GM18498 (cell line): ENCODE data around the gene ACTR2.
"Not testable (repeated sequence)": the region's sequence is repeated elsewhere in the genome, so short reads cannot be mapped to it uniquely, and the experiment has no call there.

Experiments
- ATAC-seq: cut with Tn5 transposase; IDR thresholded peaks from one replicate; pipeline ENCODE4 v1.9.1; 2021; ENCODE audit warnings: mild to moderate bottlenecking, moderate library complexity; ENCODE audit not compliant: unreplicated experiment

Gene ACTR2

DNA sequence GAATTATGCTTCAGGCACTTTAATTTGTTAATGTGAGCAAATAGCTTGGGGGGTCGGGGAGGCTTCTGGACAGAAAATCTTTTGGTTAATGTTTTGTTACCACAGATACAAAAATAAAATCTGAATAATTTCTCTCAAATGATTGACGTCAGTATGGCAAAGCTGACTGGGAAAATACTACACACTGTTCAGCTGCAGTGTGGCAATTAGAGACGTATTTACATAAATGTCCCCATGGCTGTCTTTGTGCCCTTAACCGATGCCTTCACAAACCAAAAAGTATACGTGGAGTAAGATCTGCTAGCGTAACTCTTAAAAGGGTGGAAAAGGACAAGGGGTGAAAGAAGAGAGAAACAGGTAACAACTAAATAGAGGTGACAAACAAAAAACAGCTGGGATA, 83.4 kb downstream of the ACTR2 start:
- ATAC-seq = no peak

DNA sequence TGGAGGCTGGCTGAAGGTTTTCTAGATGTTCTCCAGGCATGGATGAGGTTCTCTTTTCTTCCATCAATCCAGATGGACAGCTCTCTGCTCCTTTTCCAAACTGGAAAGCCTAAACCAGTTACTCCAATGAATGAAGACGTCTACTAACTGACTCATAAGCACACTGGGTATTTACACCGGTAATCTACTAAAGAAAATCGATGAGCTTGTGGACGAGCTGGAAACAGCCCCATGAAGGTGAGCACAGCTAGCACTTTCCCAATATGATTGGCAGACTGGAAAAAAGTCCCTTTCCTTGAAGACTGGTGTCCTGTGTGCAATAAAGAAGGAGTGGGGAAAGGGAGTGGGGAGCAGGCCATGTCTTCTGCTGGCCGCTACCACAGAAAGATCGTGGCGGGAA, 84.0 kb downstream of the ACTR2 start:
- ATAC-seq = no peak

GRCh38 chr2:65313126-65313953, 85.7 kb downstream of the ACTR2 start:
- no peak for ATAC-seq

DNA sequence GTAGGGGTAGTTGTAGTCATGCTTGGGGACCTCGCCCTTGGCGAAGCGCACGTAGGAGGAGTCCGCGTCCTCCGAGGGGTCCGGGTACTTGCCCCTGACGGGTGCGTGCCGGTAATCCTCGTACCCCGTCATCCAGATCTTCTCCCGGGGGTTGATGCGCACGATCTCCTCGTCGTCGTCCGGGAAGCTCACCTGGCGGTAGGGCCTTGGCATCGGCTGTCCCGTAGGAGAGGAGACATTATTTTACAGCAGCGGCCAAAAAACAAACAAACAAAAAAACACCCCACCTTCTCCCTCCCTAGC, 86.3 kb downstream of the ACTR2 start:
- no peak for ATAC-seq

DNA sequence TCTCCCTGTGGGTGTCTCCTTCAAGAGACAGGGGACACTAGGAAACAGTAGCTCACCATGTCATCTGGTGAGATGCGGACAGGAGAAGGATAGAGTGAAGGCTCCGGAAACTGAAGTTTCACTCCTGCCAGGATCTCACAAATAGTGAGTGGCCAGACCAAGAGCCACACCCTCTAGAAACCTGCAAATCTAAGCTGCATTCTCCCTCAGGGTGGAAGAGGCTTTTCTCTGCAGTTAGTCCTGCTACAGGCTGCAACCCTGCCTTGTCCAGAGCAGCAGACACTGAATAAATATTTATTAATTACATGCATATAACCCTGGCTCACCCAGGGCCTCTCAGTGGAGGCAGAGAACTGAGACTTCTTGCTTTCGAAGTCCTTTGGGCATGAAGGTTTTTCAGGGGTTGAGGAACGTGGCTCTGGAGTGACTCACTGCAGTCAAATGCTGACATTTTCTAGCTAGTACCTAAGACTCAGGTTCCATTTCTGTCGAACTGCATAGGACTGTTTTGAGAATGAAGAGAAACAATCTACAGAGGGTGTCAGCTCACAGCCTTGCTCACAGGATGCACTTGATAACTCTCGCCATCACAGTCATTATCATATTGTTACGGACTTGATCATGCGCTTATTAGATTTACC, 87.3 kb downstream of the ACTR2 start:
- no peak for ATAC-seq

- no peak for ATAC-seq
Measured at GRCh38 chr2:65316072-65316471, 88.4 kb downstream of the ACTR2 start.

DNA sequence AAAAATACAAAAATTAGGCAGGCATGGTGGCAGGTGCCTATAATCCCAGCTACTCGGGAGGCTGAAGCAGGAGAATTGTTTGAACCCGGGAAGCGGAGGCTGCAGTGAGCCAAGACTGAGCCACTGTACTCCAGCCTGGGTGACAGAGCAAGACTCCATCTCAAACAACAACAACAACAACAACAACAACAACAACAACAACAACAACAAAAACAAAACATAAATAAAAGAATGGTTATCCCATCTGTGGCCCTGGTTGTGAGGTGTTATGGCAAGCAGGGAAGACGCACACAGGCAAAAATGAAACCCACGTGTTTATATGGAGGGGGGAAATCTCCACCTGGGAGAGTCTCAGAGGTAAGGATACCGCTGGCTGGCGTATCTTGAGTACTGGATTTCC, 89.7 kb downstream of the ACTR2 start:
- ATAC-seq = not testable (repeated sequence)

DNA sequence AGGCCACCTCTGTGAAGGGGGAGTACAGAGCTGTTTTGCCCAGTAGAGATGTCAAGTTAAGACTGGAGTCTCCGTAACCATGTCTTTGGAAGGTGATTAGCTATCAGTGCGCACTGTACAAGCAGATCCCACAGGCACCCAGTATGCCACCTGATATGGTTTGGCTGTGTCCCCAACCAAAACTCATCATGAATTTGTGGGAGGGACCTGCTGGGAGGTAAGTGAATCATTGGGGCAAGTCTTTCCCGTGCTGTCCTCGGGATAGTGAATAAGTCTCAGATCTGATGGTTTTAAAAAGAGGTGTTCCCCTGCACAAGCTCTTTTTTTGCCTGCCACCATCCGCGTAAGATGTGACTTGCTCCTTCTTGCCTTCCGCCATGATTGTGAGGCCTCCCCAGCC, 90.2 kb downstream of the ACTR2 start:
- no peak for ATAC-seq

DNA sequence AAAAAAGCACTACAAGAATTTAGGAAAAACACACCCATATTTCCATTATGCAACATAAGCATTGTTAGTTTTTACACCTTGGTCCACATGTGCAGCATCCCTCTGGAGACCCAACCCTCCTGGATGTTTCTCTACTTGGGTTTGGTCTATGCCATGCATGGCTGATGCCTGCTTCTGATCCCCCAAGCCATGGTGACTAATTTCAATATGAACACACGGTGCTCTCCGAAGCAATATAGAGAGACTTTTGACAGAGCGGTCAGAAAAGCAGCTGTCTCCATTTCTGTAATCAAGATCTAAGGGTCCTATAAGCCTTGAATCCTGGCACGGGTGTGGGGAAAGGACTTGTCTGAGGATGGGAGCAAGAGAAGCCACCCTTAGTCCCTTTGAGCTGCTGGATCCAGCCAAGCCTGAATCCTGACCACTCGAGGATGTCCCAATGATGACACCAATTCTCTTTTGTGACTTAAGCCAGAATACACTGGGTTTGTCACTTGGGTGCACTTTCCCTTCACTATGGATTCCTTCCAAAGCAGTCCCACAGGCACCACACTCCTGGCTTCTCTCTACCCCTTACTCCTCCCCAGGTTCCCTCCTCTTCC, 91.5 kb downstream of the ACTR2 start:
- no peak for ATAC-seq

- no peak for ATAC-seq
Measured at GRCh38 chr2:65319674-65320041, 92.0 kb downstream of the ACTR2 start.

DNA sequence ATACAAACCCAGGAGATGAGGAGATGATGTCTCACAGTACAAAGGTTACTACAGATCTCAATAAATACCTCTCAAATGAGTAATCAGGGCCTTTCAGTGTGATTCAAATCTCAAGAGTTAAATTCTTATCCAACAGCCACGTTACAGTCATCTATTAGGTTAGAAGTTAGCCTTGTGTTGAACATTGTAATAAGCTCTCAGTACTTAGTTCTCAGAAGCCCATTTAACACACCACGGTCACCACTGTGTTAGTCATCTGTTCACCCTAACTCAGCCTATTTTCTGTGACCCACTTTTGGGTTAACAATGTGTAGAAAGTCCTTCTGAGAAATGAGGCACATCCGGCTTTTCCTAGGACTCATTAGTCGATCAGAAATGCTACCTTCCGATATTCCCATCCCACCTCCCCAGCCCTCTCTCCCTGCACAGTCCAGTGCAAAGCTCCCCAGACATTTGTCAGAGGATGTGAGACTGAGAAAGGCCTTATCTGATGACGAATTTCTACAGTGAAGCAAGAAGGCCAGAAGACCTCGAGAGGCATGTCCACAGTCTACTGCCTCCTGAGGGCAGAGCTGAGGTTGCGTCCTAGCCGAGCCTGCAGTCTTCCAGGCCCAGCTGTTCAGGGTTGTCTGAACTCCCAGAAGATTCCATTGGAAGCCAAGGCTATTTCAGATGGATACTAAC, 92.6 kb downstream of the ACTR2 start:
- ATAC-seq = peak; percentile 59
